Measurements from ENCODE around the gene OSM. TPM values are rescaled to one million over a fixed set of nuclear protein-coding genes. Genes with fewer than 3 reads are reported as not detected.

The OSM gene
- total RNA-seq, 4 donors from 2014 or later = 0.40 TPM; not detected in 3

GRCh38 chr22:30308093-30308492, 41.4 kb upstream of the OSM start:
- Histone ChIP-seq H3K4me1 (peaks cover 98 to 100% of the 10 kb centered on the region in 2 donors), H3K27me3 (no peaks in the 10 kb centered on the region), H3K36me3 (no peaks in the 10 kb centered on the region), H3K4me3 (replicated peaks in 1 of 3) (no peak overlapping the region), H3K27ac (peak overlapping the region; percentile 51 to 87 (median 84)), H3K9me3 (no peaks in the 10 kb centered on the region)
- intact Hi-C loops (cut with DNase I) = no loop called here
- peak in 1 of 2 donors; percentile 49 for DNase-seq
- WGBS, 2 donors = 60 to 85% methylated on average over 2 of the region's 2 CpGs
- TF ChIP-seq CTCF (IDR thresholded peaks at IDR 0.05) (no peak), POLR2A (IDR thresholded peaks at IDR 0.05) (no peak)

DNA sequence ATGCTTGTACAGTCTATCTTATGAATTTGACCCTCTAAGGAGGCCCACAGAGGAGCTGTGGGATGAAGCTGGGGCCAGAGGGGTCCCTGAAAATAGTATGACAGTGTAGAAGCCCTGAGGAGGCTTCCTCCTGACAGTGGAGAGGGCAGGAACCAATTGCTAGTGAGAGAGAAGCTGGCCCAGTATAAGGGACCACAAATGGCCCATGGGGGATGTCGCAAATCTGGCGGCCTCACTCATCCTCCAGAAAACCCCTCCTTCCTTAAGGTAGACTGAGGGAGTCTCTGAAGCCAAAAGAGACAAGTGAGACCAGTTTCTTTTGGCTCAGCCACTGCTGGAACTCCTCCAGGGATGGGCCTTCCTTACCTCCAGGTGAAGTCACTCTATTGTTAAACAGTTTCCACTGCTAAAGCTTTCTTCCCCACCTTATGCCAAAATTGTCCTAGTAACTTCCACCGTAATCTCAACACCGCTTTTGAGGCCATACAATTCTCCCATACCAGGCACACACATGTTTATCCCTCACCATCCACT, 40.5 kb upstream of the OSM start:
- peak overlapping the region; percentile 39 to 87 (median 84) for H3K27ac ChIP-seq
- no peaks in the 10 kb centered on the region for H3K36me3 ChIP-seq
- no peak for DNase-seq
- intact Hi-C loops (cut with DNase I) = no loop called here
- 72 to 89% methylated on average over 4 of the region's 4 CpGs for WGBS, 2 donors
- H3K27me3 ChIP-seq = no peaks in the 10 kb centered on the region
- H3K4me3 ChIP-seq (replicated peaks in 1 of 3) = no peak overlapping the region
- TF ChIP-seq CTCF (IDR thresholded peaks at IDR 0.05) = no peak
- TF ChIP-seq POLR2A (IDR thresholded peaks at IDR 0.05) = no peak
- no peaks in the 10 kb centered on the region for H3K9me3 ChIP-seq
- H3K4me1 ChIP-seq = peaks cover 98 to 100% of the 10 kb centered on the region in 2 donors

DNA sequence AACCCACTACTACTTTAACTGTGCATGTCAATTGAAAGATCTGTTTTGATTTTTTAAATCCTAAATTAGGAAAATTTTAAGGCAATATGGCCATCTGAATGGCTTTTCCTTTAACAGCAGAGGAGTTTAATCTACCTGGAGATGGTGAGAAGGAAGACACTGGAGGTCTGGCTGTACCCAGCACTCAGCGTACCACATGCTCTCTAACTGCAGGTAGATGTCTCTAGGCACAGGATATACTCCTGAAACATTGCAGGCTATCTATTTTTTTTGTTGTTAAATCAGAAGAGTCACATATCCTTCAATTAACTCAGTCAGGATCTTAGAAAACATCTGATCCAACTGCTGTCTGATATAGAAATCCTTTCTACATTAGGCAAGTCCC, 40.0 kb upstream of the OSM start:
- H3K27me3 ChIP-seq = no peaks in the 10 kb centered on the region
- intact Hi-C loops (cut with DNase I) = no loop called here
- DNase-seq = no peak
- peak overlapping the region; percentile 84 to 88 (median 87) for H3K27ac ChIP-seq
- H3K36me3 ChIP-seq = no peaks in the 10 kb centered on the region
- TF ChIP-seq CTCF (IDR thresholded peaks at IDR 0.05) = no peak
- TF ChIP-seq POLR2A (IDR thresholded peaks at IDR 0.05) = no peak
- WGBS, 2 donors = 90 to 92% methylated on average over 1 of the region's 1 CpG
- peaks cover 98 to 100% of the 10 kb centered on the region in 2 donors for H3K4me1 ChIP-seq
- H3K9me3 ChIP-seq = no peaks in the 10 kb centered on the region
- no peak overlapping the region for H3K4me3 ChIP-seq (replicated peaks in 1 of 3)

DNA sequence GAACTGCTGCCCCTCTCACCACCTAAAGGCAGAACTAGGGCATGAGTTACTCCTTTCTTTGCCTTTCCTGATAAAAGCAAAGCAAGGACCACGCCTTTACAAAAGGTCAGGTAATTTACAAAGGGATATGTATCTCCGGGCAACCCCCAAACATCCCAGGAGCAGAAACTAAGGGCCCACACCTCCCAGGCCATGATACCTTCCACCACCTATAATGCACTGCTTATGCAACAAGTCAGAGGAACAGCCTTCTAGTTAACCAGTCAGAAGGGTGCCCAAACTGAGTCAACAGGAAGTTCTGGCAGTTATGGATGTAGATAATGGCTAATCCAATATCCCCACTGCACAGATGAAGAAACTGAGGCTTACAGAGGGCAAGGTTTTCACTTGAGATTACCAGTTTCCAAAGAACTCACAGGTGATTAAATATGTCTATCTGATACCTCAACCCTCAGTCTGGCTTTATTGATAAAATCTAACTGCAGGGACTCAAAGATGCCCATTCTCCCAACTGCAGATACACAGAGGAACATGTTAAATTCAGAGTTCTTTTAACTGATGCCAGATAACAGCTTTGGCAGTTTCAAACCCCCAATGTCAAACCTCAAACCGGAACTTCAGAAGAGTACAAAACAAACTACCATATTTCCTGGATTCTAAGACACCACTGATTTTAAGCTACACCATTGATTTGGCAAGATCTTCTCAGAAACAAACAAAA, 39.4 kb upstream of the OSM start:
- no peak for TF ChIP-seq CTCF (IDR thresholded peaks at IDR 0.05)
- TF ChIP-seq POLR2A (IDR thresholded peaks at IDR 0.05) = no peak
- Histone ChIP-seq H3K4me1 (peaks cover 100% of the 10 kb centered on the region in 2 donors), H3K4me3 (replicated peaks in 1 of 3) (no peak overlapping the region), H3K27ac (peak overlapping the region; percentile 84 to 88 (median 87)), H3K9me3 (no peaks in the 10 kb centered on the region), H3K27me3 (no peaks in the 10 kb centered on the region), H3K36me3 (no peaks in the 10 kb centered on the region)
- 61 to 63% methylated on average over 3 of the region's 3 CpGs for WGBS, 2 donors
- no peak for DNase-seq
- intact Hi-C loops (cut with DNase I) = no loop called here

- intact Hi-C loops (cut with DNase I) = no loop called here
- peaks cover 0 to under 1% of the 10 kb centered on the region in 2 donors for H3K36me3 ChIP-seq
- DNase-seq = peak; percentile 46
- WGBS, 2 donors = 24 to 26% methylated on average over 4 of the region's 4 CpGs
- H3K9me3 ChIP-seq = no peaks in the 10 kb centered on the region
- TF ChIP-seq POLR2A (IDR thresholded peaks at IDR 0.05) = peak in 1 of 2 donors; percentile 16
- no peak for TF ChIP-seq CTCF (IDR thresholded peaks at IDR 0.05)
- H3K4me3 ChIP-seq (replicated peaks in 1 of 3) = no peak overlapping the region
- peaks cover 97 to 100% of the 10 kb centered on the region in 2 donors for H3K4me1 ChIP-seq
- peak overlapping the region; percentile 84 to 88 (median 87) for H3K27ac ChIP-seq
- H3K27me3 ChIP-seq = no peaks in the 10 kb centered on the region
Measured at GRCh38 chr22:30305519-30305905, 38.9 kb upstream of the OSM start.

All from thyroid gland (tissue), 4 donors.